Gastroesophageal sphincter (tissue), 3 donors: ENCODE results near the gene PLEKHA1.

Experiments used
- CTCF ChIP-seq, 4 experiments: fragments of 200-600 bp in 2 of 4; fragments of 450-650 bp in 2 of 4; sonication (generic) in 1 of 4; IDR thresholded peaks; one replicate each; pipeline ENCODE4 v1.5.1; 2017 to 2019; ENCODE audit warnings: antibody characterized with exemption in 4 of 4, mild to moderate bottlenecking in 2 of 4, moderate library complexity in 2 of 4
- POLR2A ChIP-seq, 2 donors: fragments of 450-650 bp; IDR thresholded peaks; one replicate each; pipeline ENCODE4 v1.6.1; 2017; ENCODE audit warnings: antibody characterized with exemption in 2 of 2, mild to moderate bottlenecking in 2 of 2, moderate library complexity in 1 of 2
- POLR2AphosphoS5 ChIP-seq: sonication (generic); formaldehyde crosslinking; IDR thresholded peaks from one replicate; pipeline ENCODE4 v1.6.1; 2017; ENCODE audit warnings: antibody characterized with exemption

GRCh38 chr10:122424059-122424458 is 49.6 kb downstream of the PLEKHA1 start:
- TF ChIP-seq POLR2A (IDR thresholded peaks at IDR 0.05) (no peak), CTCF (IDR thresholded peaks at IDR 0.05) (no peak), POLR2AphosphoS5 (peak; percentile 82)
